ENCODE results near the gene SPRR5. TPM values are rescaled to one million over a fixed set of nuclear protein-coding genes. Genes with fewer than 3 reads are reported as not detected.

SPRR5 gene
- total RNA-seq, 1 donor from 2014 or later: not detected

DNA sequence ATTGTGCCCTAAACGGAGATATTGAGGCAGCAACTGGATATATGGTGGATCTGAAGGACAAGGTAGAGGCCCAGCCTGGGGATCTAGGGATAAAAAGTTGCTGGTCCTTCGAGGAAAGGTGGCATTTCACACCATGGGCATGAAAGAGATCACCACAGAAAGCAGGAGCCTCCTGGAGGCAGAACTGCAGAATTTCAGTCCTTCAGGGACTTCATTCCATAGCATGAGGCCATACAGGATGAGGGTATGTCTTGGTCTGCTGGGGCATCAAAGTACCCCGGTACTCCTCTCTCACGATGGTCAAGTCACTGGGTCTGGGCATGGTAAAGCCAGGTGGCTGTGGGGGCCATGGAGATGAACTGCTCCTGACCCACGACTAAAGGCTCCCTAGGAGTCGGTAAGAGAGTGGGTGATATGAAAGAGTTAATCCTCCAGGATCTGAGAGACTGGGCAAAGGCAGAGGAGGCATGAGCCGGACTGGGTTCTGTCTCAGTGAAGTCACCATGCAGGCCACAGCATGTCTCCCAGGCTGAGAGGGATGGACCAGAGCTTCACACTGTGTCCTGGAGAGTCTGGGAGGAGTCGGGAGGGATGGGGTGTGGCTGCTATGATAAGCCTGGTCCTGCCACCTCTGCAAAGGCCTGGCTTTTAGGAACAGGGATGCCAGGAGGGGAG, 5.8 kb upstream of the SPRR5 start:
- DNase-seq (ENCODE audit: low read depth): no peak
- no peak overlapping the region for H3K4me3 ChIP-seq (ENCODE audit: low read depth, low read length)
- TF ChIP-seq CTCF (conservative IDR thresholded peaks at IDR 0.05; ENCODE audit: low read depth, low read length): no peak

GRCh38 chr1:152942161-152942560, 4.8 kb upstream of the SPRR5 start:
- TF ChIP-seq CTCF (conservative IDR thresholded peaks at IDR 0.05; ENCODE audit: low read depth, low read length): no peak
- no peak overlapping the region for H3K4me3 ChIP-seq (ENCODE audit: low read depth, low read length)
- DNase-seq (ENCODE audit: low read depth): no peak

GRCh38 chr1:152946248-152946647, 758 bp upstream of the SPRR5 start:
- no peak overlapping the region for H3K4me3 ChIP-seq (ENCODE audit: low read depth, low read length)
- no peak for DNase-seq (ENCODE audit: low read depth)
- no peak for TF ChIP-seq CTCF (conservative IDR thresholded peaks at IDR 0.05; ENCODE audit: low read depth, low read length)

- TF ChIP-seq CTCF (conservative IDR thresholded peaks at IDR 0.05; ENCODE audit: low read depth, low read length): no peak
- no peak overlapping the region for H3K4me3 ChIP-seq (ENCODE audit: low read depth, low read length)
These were observed 4.7 kb downstream of the SPRR5 start for GRCh38 chr1:152951711-152952110.

DNA sequence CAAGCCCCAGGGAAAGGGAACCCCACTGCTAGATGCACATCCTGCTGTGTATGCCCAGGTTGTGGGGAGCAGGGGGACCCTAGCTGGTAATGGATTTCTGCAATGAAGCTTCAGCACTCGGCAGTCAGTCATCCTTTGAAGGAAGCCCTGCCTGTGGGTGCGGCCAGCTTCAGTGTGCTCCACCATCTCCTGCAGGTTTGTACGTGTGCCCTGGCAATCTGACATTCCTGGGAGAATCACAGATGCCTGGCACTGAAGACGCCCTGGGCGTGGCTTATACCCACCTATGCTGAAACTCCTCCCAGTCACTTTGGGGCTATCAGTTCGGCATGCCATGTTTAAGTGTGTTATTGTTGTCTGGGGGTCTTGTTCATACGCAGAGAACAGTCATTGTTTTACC, 6.8 kb downstream of the SPRR5 start:
- TF ChIP-seq CTCF (conservative IDR thresholded peaks at IDR 0.05; ENCODE audit: low read depth, low read length): no peak
- DNase-seq (ENCODE audit: low read depth): no peak
- H3K4me3 ChIP-seq (ENCODE audit: low read depth, low read length): no peak overlapping the region

More at GRCh38 chr1:152951711-152952110, 4.7 kb downstream of the SPRR5 start:
- no peak for DNase-seq (ENCODE audit: low read depth)

GRCh38 chr1:152954436-152954835, 7.4 kb downstream of the SPRR5 start:
- DNase-seq (ENCODE audit: low read depth): no peak
- H3K4me3 ChIP-seq (ENCODE audit: low read depth, low read length): no peak overlapping the region

More at GRCh38 chr1:152954436-152954835, 7.4 kb downstream of the SPRR5 start:
- no peak for TF ChIP-seq CTCF (conservative IDR thresholded peaks at IDR 0.05; ENCODE audit: low read depth, low read length)
